KMS-11 (cell line): ENCODE measurements around the gene CRYBG3.

Experiments
- H2AFZ ChIP-seq: fragments of 200-600 bp; sonication (generic); 2 replicates; pipeline ENCODE4 v1.6.1; 2016; ENCODE audit warnings: antibody characterized with exemption, mixed run types, low read depth
- H3K27ac ChIP-seq: fragments of 200-600 bp; sonication (generic); 2 replicates; pipeline ENCODE4 v1.6.1; 2016; ENCODE audit warnings: mild to moderate bottlenecking, mixed run types
- H3K27me3 ChIP-seq: fragments of 200-600 bp; sonication (generic); 2 replicates; pipeline ENCODE4 v1.6.1; 2017; ENCODE audit warnings: mild to moderate bottlenecking, low read depth, mixed run types, moderate library complexity; ENCODE audit not compliant: insufficient read depth
- H3K36me3 ChIP-seq: fragments of 200-600 bp; sonication (generic); 2 replicates; pipeline ENCODE4 v1.6.1; 2017; ENCODE audit warnings: mild to moderate bottlenecking, mixed run types; ENCODE audit not compliant: insufficient read depth
- H3K4me1 ChIP-seq: fragments of 200-600 bp; sonication (generic); 2 replicates; pipeline ENCODE4 v1.6.1; 2016; ENCODE audit warnings: mild to moderate bottlenecking, low read depth, mixed run types; ENCODE audit not compliant: poor library complexity, severe bottlenecking
- H3K4me2 ChIP-seq: fragments of 200-600 bp; sonication (generic); 2 replicates; pipeline ENCODE4 v1.7.0; 2016; ENCODE audit warnings: mild to moderate bottlenecking, mixed run types
- H3K4me3 ChIP-seq: fragments of 200-600 bp; sonication (generic); IDR thresholded peaks from 2 replicates; pipeline ENCODE4 v1.6.1; 2017; ENCODE audit warnings: low read depth, low read length, mixed read lengths; ENCODE audit not compliant: insufficient read depth
- H3K79me2 ChIP-seq: fragments of 200-600 bp; sonication (generic); 2 replicates; pipeline ENCODE4 v1.6.1; 2016; ENCODE audit warnings: low read depth, mixed run types; ENCODE audit not compliant: insufficient read depth
- H3K9ac ChIP-seq: fragments of 200-600 bp; sonication (generic); 2 replicates; pipeline ENCODE4 v1.6.1; 2016; ENCODE audit warnings: mild to moderate bottlenecking, mixed run types
- H4K20me1 ChIP-seq: fragments of 200-600 bp; sonication (generic); 2 replicates; pipeline ENCODE4 v1.6.1; 2016; ENCODE audit warnings: mild to moderate bottlenecking, mixed run types; ENCODE audit not compliant: insufficient read depth
- CTCF ChIP-seq: fragments of 200-600 bp; sonication (generic); conservative IDR thresholded peaks from 2 replicates; pipeline ENCODE4 v1.6.1; 2017; ENCODE audit warnings: low read depth, mild to moderate bottlenecking, antibody characterized with exemption, low read length, moderate library complexity, mixed read lengths

The CRYBG3 gene

GRCh38 chr3:97928986-97929385 is 107.2 kb downstream of the CRYBG3 start:
- Histone ChIP-seq H3K27ac (no peak overlapping the region), H3K4me1 (no peaks in the 10 kb centered on the region), H3K79me2 (no peaks in the 10 kb centered on the region), H3K36me3 (no peaks in the 10 kb centered on the region), H3K27me3 (no peaks in the 10 kb centered on the region), H3K9ac (no peak overlapping the region), H3K4me3 (no peak overlapping the region), H2AFZ (no peak overlapping the region), H3K4me2 (no peak overlapping the region), H4K20me1 (no peaks in the 10 kb centered on the region)
- TF ChIP-seq CTCF: no peak

- H3K36me3 ChIP-seq: no peaks in the 10 kb centered on the region
- no peaks in the 10 kb centered on the region for H3K4me1 ChIP-seq
- H3K27ac ChIP-seq: no peak overlapping the region
- no peaks in the 10 kb centered on the region for H3K79me2 ChIP-seq
- TF ChIP-seq CTCF: no peak
- H4K20me1 ChIP-seq: no peaks in the 10 kb centered on the region
- no peak overlapping the region for H3K4me2 ChIP-seq
- H2AFZ ChIP-seq: no peak overlapping the region
- no peak overlapping the region for H3K9ac ChIP-seq
- no peak overlapping the region for H3K4me3 ChIP-seq
- no peaks in the 10 kb centered on the region for H3K27me3 ChIP-seq
Observed at GRCh38 chr3:97930018-97930417, 108.2 kb downstream of the CRYBG3 start.

DNA sequence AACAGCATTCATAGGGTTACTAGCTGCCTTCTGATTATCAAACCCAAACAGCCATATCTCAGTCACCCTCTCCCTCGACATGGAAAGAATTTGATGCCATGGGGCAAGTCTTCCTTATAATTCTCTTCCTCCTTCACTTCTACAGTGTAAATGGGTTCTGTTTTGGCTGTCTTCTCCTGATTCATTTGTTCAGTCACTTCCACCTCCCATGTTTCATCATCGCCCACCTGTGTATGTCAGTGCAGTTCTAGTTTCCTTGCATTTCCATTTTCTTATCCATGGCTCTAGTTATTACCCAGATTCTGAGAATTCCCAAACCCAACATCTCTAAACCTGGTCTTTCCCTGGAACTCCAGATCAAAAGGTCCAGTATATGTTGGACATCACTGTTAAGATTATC is 109.4 kb downstream of the CRYBG3 start:
- H3K27me3 ChIP-seq: no peaks in the 10 kb centered on the region
- H3K4me1 ChIP-seq: no peaks in the 10 kb centered on the region
- H3K27ac ChIP-seq: no peak overlapping the region
- H3K36me3 ChIP-seq: no peaks in the 10 kb centered on the region
- no peak overlapping the region for H2AFZ ChIP-seq
- H3K79me2 ChIP-seq: no peaks in the 10 kb centered on the region
- H3K9ac ChIP-seq: no peak overlapping the region
- H3K4me3 ChIP-seq: no peak overlapping the region
- H4K20me1 ChIP-seq: no peaks in the 10 kb centered on the region
- TF ChIP-seq CTCF: no peak
- no peak overlapping the region for H3K4me2 ChIP-seq

- H4K20me1 ChIP-seq: no peaks in the 10 kb centered on the region
- H3K27ac ChIP-seq: no peak overlapping the region
- H3K27me3 ChIP-seq: no peaks in the 10 kb centered on the region
- no peaks in the 10 kb centered on the region for H3K4me1 ChIP-seq
- TF ChIP-seq CTCF: no peak
- no peaks in the 10 kb centered on the region for H3K36me3 ChIP-seq
- H3K79me2 ChIP-seq: no peaks in the 10 kb centered on the region
- no peak overlapping the region for H3K4me2 ChIP-seq
- no peak overlapping the region for H2AFZ ChIP-seq
- H3K9ac ChIP-seq: no peak overlapping the region
- no peak overlapping the region for H3K4me3 ChIP-seq
Observed at GRCh38 chr3:97932387-97932801, 110.6 kb downstream of the CRYBG3 start.
